Omental fat pad (tissue), 4 donors: ENCODE results near the gene GRIK1. TPM values are rescaled to one million over a fixed set of nuclear protein-coding genes. Genes with fewer than 3 reads are reported as not detected.
A peak's percentile ranks its signal among the peaks of the same experiment; 100 is the strongest.

Experiments
- ATAC-seq: fragments of 150-250 bp; one replicate; pipeline ENCODE4 v1.9.1; 2016; ENCODE audit warnings: mild to moderate bottlenecking, moderate library complexity; ENCODE audit not compliant: low FRiP score
- DNase-seq: peaks from one replicate; pipeline ENCODE4 v3.0.0-alpha.2; 2019; ENCODE audit warnings: low spot score
- CTCF ChIP-seq, 3 donors: fragments of 450-650 bp; IDR thresholded peaks; one replicate each; pipeline ENCODE4 v1.5.1; 2016 to 2017; ENCODE audit warnings: antibody characterized with exemption in 3 of 3, mild to moderate bottlenecking in 3 of 3, moderate library complexity in 2 of 3
- total RNA-seq, 4 donors: library from RNA; depleted of rRNA; stranded (reverse); fragments of >200 nt; gene quantifications; one replicate each; pipeline ENCODE4 v1.1.0, GENCODE V29; 2016

Gene GRIK1
- total RNA-seq, 4 donors from 2014 or later: 0.09 to 0.44 (median 0.32) TPM; not detected in 1

- no peak for TF ChIP-seq CTCF (IDR thresholded peaks at IDR 0.05)
- ATAC-seq: peak; percentile 41
- DNase-seq: no peak
Measured at GRCh38 chr21:29718081-29718815, 221.5 kb downstream of the GRIK1 start.

- no peak for TF ChIP-seq CTCF (IDR thresholded peaks at IDR 0.05)
Measured at GRCh38 chr21:29717659-29718058, 222.1 kb downstream of the GRIK1 start.

GRCh38 chr21:29716753-29717152, 223.0 kb downstream of the GRIK1 start:
- ATAC-seq (no peak), DNase-seq (no peak)
- TF ChIP-seq CTCF (IDR thresholded peaks at IDR 0.05): no peak

More at GRCh38 chr21:29717659-29718058, 222.1 kb downstream of the GRIK1 start:
- no peak for ATAC-seq
- no peak for DNase-seq

GRCh38 chr21:29715089-29715488, 224.7 kb downstream of the GRIK1 start:
- ATAC-seq (no peak), DNase-seq (no peak)
- no peak for TF ChIP-seq CTCF (IDR thresholded peaks at IDR 0.05)

- TF ChIP-seq CTCF (IDR thresholded peaks at IDR 0.05): no peak
- no peak for ATAC-seq
- no peak for DNase-seq
Measured at GRCh38 chr21:29712818-29713217, 227.0 kb downstream of the GRIK1 start.

GRCh38 chr21:29711236-29711635, 228.6 kb downstream of the GRIK1 start:
- no peak for TF ChIP-seq CTCF (IDR thresholded peaks at IDR 0.05)
- no peak for DNase-seq
- ATAC-seq: no peak

- ATAC-seq (no peak), DNase-seq (no peak)
- TF ChIP-seq CTCF (IDR thresholded peaks at IDR 0.05): no peak
Measured at GRCh38 chr21:29710498-29710897, 229.3 kb downstream of the GRIK1 start.
